Neuronal stem cell (in vitro differentiated cells): ENCODE data around the gene TPX2.
A peak's percentile ranks its signal among the peaks of the same experiment; 100 is the strongest.

Experiments
- DNase-seq: peaks from one replicate; pipeline ENCODE4 v3.0.0-alpha.2; 2013; ENCODE audit warnings: low spot score
- H2AFZ ChIP-seq: one replicate; pipeline ENCODE4 v1.6.1; 2013; ENCODE audit warnings: mild to moderate bottlenecking, low read length, inconsistent platforms
- H2AK5ac ChIP-seq: 2 replicates; pipeline ENCODE4 v1.6.1; 2013; ENCODE audit warnings: low read depth, mild to moderate bottlenecking, inconsistent platforms, low read length, moderate library complexity, mixed read lengths
- H2BK120ac ChIP-seq: 2 replicates; pipeline ENCODE4 v1.6.1; 2013; ENCODE audit warnings: low read depth, mild to moderate bottlenecking, inconsistent platforms, low read length, moderate library complexity, mixed read lengths
- H2BK12ac ChIP-seq: one replicate; pipeline ENCODE4 v1.6.1; 2013; ENCODE audit warnings: low read length, inconsistent platforms
- H2BK15ac ChIP-seq: 2 replicates; pipeline ENCODE4 v1.6.1; 2013; ENCODE audit warnings: mild to moderate bottlenecking, low read length, inconsistent platforms, mixed read lengths
- H2BK5ac ChIP-seq: one replicate; pipeline ENCODE4 v1.6.1; 2013; ENCODE audit warnings: inconsistent platforms, mild to moderate bottlenecking, low read length, moderate library complexity
- H3K14ac ChIP-seq: one replicate; pipeline ENCODE4 v1.6.1; 2013; ENCODE audit warnings: low read length, inconsistent platforms
- H3K18ac ChIP-seq: 2 replicates; pipeline ENCODE4 v1.6.1; 2013; ENCODE audit warnings: low read length, inconsistent platforms
- H3K23ac ChIP-seq: 2 replicates; pipeline ENCODE4 v1.6.1; 2013; ENCODE audit warnings: low read depth, mild to moderate bottlenecking, mixed read lengths, low read length, inconsistent platforms; ENCODE audit not compliant: poor library complexity
- H3K27ac ChIP-seq: replicated peaks from 3 replicates; pipeline ENCODE4 v1.5.1; 2013; ENCODE audit warnings: low read length, inconsistent platforms
- H3K27me3 ChIP-seq, 3 experiments: 2 replicates each; pipeline ENCODE4 v1.6.1; 2013; ENCODE audit warnings: low read length in 3 of 3, mild to moderate bottlenecking in 2 of 3, inconsistent platforms in 1 of 3, low read depth in 1 of 3, mixed read lengths in 1 of 3, moderate library complexity in 1 of 3; ENCODE audit not compliant: control insufficient read depth in 3 of 3, insufficient read depth in 3 of 3
- H3K36me3 ChIP-seq, 2 donors: replicated peaks in 1 of 2; 2 replicates each; pipeline ENCODE4 v1.6.1; 2013; ENCODE audit warnings: low read length in 2 of 2; ENCODE audit not compliant: control insufficient read depth in 2 of 2, insufficient read depth in 2 of 2
- H3K4ac ChIP-seq: 2 replicates; pipeline ENCODE4 v1.6.1; 2013; ENCODE audit warnings: inconsistent platforms, mild to moderate bottlenecking, low read length, moderate library complexity
- H3K4me1 ChIP-seq, 2 donors: 1 replicate in 1 of 2; 2 replicates in 1 of 2; pipeline ENCODE4 v1.6.1; 2013; ENCODE audit warnings: low read length in 2 of 2, low read depth in 1 of 2; ENCODE audit not compliant: control insufficient read depth in 2 of 2, insufficient read depth in 1 of 2
- H3K4me2 ChIP-seq: one replicate; pipeline ENCODE4 v1.6.1; 2013; ENCODE audit warnings: mild to moderate bottlenecking, low read length, inconsistent platforms; ENCODE audit not compliant: insufficient read depth, poor library complexity, severe bottlenecking
- H3K4me3 ChIP-seq, 2 donors: 2 replicates each; pipeline ENCODE4 v1.5.1; 2013; ENCODE audit warnings: low read length in 2 of 2, mild to moderate bottlenecking in 2 of 2, inconsistent platforms in 1 of 2, moderate library complexity in 1 of 2
- H3K79me1 ChIP-seq: one replicate; pipeline ENCODE4 v1.6.1; 2013; ENCODE audit warnings: low read depth, mild to moderate bottlenecking, inconsistent platforms, low read length, moderate library complexity
- H3K9ac ChIP-seq: one replicate; pipeline ENCODE4 v1.6.1; 2013; ENCODE audit warnings: mild to moderate bottlenecking, low read depth, low read length, inconsistent platforms; ENCODE audit not compliant: poor library complexity
- H3K9me3 ChIP-seq, 2 donors: replicated peaks in 1 of 2; 2 replicates each; pipeline versions ENCODE3 to v1.6.1; 2013; ENCODE audit warnings: low read length in 2 of 2, mild to moderate bottlenecking in 2 of 2, inconsistent platforms in 1 of 2, low read depth in 1 of 2, mixed read lengths in 1 of 2, moderate library complexity in 1 of 2; ENCODE audit not compliant: control insufficient read depth in 2 of 2, insufficient read depth in 1 of 2
- H4K8ac ChIP-seq: one replicate; pipeline ENCODE4 v1.6.1; 2013; ENCODE audit warnings: low read depth, mild to moderate bottlenecking, inconsistent platforms, low read length, moderate library complexity
- H4K91ac ChIP-seq: one replicate; pipeline ENCODE4 v1.6.1; 2013; ENCODE audit warnings: low read length, low read depth, mild to moderate bottlenecking, inconsistent platforms; ENCODE audit not compliant: poor library complexity
- WGBS, 2 donors: extraction: QIAGEN DNeasy Blood & Tissue Kit; methylation state at CpG; one replicate each; pipeline ENCODE4 v1.1.7; 2013; ENCODE audit warnings: missing lambda C conversion rate in 2 of 2, mixed read lengths in 1 of 2; ENCODE audit not compliant: insufficient read length in 2 of 2, insufficient replicate concordance in 1 of 2; ENCODE audit errors: extremely low coverage in 2 of 2; 5-methylcytosine and 5-hydroxymethylcytosine counted together

The TPX2 gene

DNA sequence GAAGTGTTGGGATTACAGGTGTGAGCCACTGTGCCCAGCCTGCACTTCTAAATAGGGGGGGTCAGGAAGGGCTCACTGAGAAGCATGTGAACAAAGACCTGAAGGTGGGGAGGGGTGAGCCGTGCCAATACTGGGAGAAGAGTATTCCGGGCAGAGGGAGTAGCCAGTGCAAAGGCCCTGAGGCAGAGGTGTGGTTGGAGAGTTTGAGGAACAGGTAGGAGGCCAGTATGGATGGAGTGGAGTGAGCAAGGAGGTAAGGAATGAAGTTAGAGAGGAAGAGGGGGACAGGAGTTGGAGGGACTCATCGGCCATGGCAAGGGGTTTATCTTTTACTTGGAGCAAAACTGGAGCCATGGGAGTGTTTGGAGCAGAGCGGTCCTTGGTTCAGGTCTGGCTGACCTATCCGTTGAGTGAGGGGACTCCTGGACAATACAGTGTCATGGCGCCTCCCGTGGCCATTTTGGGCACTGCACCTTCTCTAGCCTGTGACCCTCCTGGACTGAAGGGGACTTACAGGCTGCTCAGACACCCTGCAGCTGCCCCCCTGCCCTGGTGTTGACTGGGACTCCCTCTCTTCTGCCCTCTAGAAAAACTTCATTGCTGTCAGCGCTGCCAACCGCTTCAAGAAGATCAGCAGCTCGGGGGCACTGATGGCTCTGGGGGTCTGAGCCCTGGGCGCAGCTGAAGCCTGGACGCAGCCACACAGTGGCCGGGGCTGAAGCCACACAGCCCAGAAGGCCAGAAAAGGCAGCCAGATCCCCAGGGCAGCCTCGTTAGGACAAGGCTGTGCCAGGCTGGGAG lies 94.2 kb downstream of the TPX2 start:
- no peaks in the 10 kb centered on the region for H3K9me3 ChIP-seq
- H3K18ac ChIP-seq, result peak overlapping the region; percentile 39
- peak overlapping the region; percentile 86 for H3K23ac ChIP-seq
- no peaks in the 10 kb centered on the region for H3K27me3 ChIP-seq
- DNase-seq, result peak; percentile 80
- no peak overlapping the region for H3K4me3 ChIP-seq
- no peaks in the 10 kb centered on the region for H3K36me3 ChIP-seq
- WGBS, 2 donors, result no CpG with 5 or more reads among the region's 14 CpGs
- no peaks in the 10 kb centered on the region for H3K79me1 ChIP-seq
- no peak overlapping the region for H2BK120ac ChIP-seq
- H3K27ac ChIP-seq, result no peak overlapping the region
- peak overlapping the region; percentile 91 for H2BK15ac ChIP-seq
- H3K4me1 ChIP-seq, result peaks cover 21 to 32% of the 10 kb centered on the region in 2 donors
- peak overlapping the region; percentile 51 for H2AFZ ChIP-seq
- H2BK5ac ChIP-seq, result peak overlapping the region; percentile 66
- H2AK5ac ChIP-seq, result peak overlapping the region; percentile 70
- peak overlapping the region; percentile 47 for H3K14ac ChIP-seq
- no peak overlapping the region for H3K4me2 ChIP-seq
- H2BK12ac ChIP-seq, result peak overlapping the region; percentile 2
- no peak overlapping the region for H3K4ac ChIP-seq
- H4K8ac ChIP-seq, result no peak overlapping the region
- H4K91ac ChIP-seq, result no peak overlapping the region
- H3K9ac ChIP-seq, result no peak overlapping the region

- Histone ChIP-seq H2BK15ac (peak overlapping the region; percentile 91), H3K27ac (no peak overlapping the region), H3K14ac (peak overlapping the region; percentile 47), H3K9ac (no peak overlapping the region), H3K9me3 (no peaks in the 10 kb centered on the region), H3K4me3 (no peak overlapping the region), H4K8ac (no peak overlapping the region), H3K36me3 (no peaks in the 10 kb centered on the region), H3K18ac (peak overlapping the region; percentile 39), H2BK5ac (peak overlapping the region; percentile 66), H2BK120ac (peak overlapping the region; percentile 65), H3K4me1 (peaks cover 22 to 37% of the 10 kb centered on the region in 2 donors), H2AFZ (peak overlapping the region; percentile 51), H2BK12ac (peak overlapping the region; percentile 2), H3K23ac (peak overlapping the region; percentile 86), H2AK5ac (peak overlapping the region; percentile 70), H3K27me3 (no peaks in the 10 kb centered on the region), H3K79me1 (no peaks in the 10 kb centered on the region), H4K91ac (no peak overlapping the region), H3K4me2 (no peak overlapping the region), H3K4ac (peak overlapping the region; percentile 28)
- no CpG with 5 or more reads among the region's 20 CpGs for WGBS, 2 donors
- no peak for DNase-seq
Measured at GRCh38 chr20:31833931-31834521, 94.9 kb downstream of the TPX2 start.

GRCh38 chr20:31835554-31835953 lies 96.5 kb downstream of the TPX2 start:
- H2AFZ ChIP-seq, result no peak overlapping the region
- peak overlapping the region; percentile 18 for H2BK15ac ChIP-seq
- no peaks in the 10 kb centered on the region for H3K9me3 ChIP-seq
- no peaks in the 10 kb centered on the region for H3K36me3 ChIP-seq
- H3K79me1 ChIP-seq, result no peaks in the 10 kb centered on the region
- no peaks in the 10 kb centered on the region for H3K27me3 ChIP-seq
- no peak overlapping the region for H2BK120ac ChIP-seq
- H3K9ac ChIP-seq, result peak overlapping the region; percentile 38
- peak overlapping the region; percentile 66 for H3K18ac ChIP-seq
- H2BK5ac ChIP-seq, result peak overlapping the region; percentile 21
- no peak overlapping the region for H3K4ac ChIP-seq
- H4K8ac ChIP-seq, result peak overlapping the region; percentile 84
- no CpG with 5 or more reads among the region's 9 CpGs for whole genome bisulfite sequencing, 2 donors
- H2BK12ac ChIP-seq, result no peak overlapping the region
- no peak for DNase-seq
- no peak overlapping the region for H3K4me3 ChIP-seq
- no peak overlapping the region for H3K23ac ChIP-seq
- no peak overlapping the region for H3K27ac ChIP-seq
- H3K14ac ChIP-seq, result no peak overlapping the region
- H2AK5ac ChIP-seq, result peak overlapping the region; percentile 72
- no peak overlapping the region for H3K4me2 ChIP-seq
- peak overlapping the region; percentile 49 for H4K91ac ChIP-seq
- peaks cover 22 to 37% of the 10 kb centered on the region in 2 donors for H3K4me1 ChIP-seq
